Mesothelial cell of epicardium (in vitro differentiated cells): Measurements from ENCODE around the gene THAP3. TPM values are rescaled to one million over a fixed set of nuclear protein-coding genes. Genes with fewer than 3 reads are reported as not detected.

Experiments
- DNase-seq, 2 experiments: peaks; one replicate each; pipeline ENCODE4 v3.0.0; 2021; ENCODE audit warnings: low spot score in 2 of 2; ENCODE audit not compliant: unreplicated experiment in 2 of 2
- H3K27ac Mint-ChIP-seq: 2 replicates; pipeline ENCODE4 v1.8.0; 2021; ENCODE audit warnings: mixed read lengths
- H3K27me3 Mint-ChIP-seq: 2 replicates; pipeline ENCODE4 v1.8.0; 2021; ENCODE audit warnings: low read depth, mixed read lengths
- H3K36me3 Mint-ChIP-seq: 2 replicates; pipeline ENCODE4 v1.8.0; 2021; ENCODE audit warnings: mixed read lengths
- H3K4me1 Mint-ChIP-seq: 2 replicates; pipeline ENCODE4 v1.8.0; 2021; ENCODE audit warnings: mixed read lengths
- H3K4me3 Mint-ChIP-seq: 2 replicates; pipeline ENCODE4 v1.8.0; 2021; ENCODE audit warnings: mild to moderate bottlenecking, moderate library complexity, mixed read lengths
- H3K9me3 Mint-ChIP-seq: 2 replicates; pipeline ENCODE4 v1.8.0; 2021; ENCODE audit warnings: mixed read lengths
- CTCF ChIP-seq: fragments of 200-600 bp; sonication (generic); IDR thresholded peaks from one replicate; pipeline ENCODE4 v1.5.0; 2021; ENCODE audit warnings: antibody characterized with exemption; ENCODE audit not compliant: unreplicated experiment
- total RNA-seq: library from RNA; stranded (reverse); gene quantifications from 3 replicates; pipeline ENCODE4 v1.2.1, GENCODE V29; 2021

THAP3 gene
- total RNA-seq, 1 donor from 2014 or later = 22.9 TPM

- Mint-ChIP-seq H3K27me3 (no peaks in the 10 kb centered on the region), H3K4me3 (no peak overlapping the region), H3K27ac (no peak overlapping the region), H3K9me3 (no peaks in the 10 kb centered on the region), H3K36me3 (peaks cover 21% of the 10 kb centered on the region), H3K4me1 (peaks cover 15% of the 10 kb centered on the region)
- no peak for TF ChIP-seq CTCF
- no peak for DNase-seq
These were observed 4.4 kb downstream of the THAP3 start for GRCh38 chr1:6628971-6629479.

- no peak for DNase-seq
- no peak for TF ChIP-seq CTCF
- Mint-ChIP-seq H3K9me3 (no peaks in the 10 kb centered on the region), H3K36me3 (peaks cover 21% of the 10 kb centered on the region), H3K4me3 (no peak overlapping the region), H3K27me3 (no peaks in the 10 kb centered on the region), H3K4me1 (peaks cover 12% of the 10 kb centered on the region), H3K27ac (no peak overlapping the region)
These were observed 5.4 kb downstream of the THAP3 start for GRCh38 chr1:6630027-6630426.

GRCh38 chr1:6631058-6631457, 6.4 kb downstream of the THAP3 start:
- no peak overlapping the region for H3K4me3 Mint-ChIP-seq
- peaks cover 21% of the 10 kb centered on the region for H3K36me3 Mint-ChIP-seq
- peaks cover 11% of the 10 kb centered on the region for H3K4me1 Mint-ChIP-seq
- H3K27me3 Mint-ChIP-seq = no peaks in the 10 kb centered on the region
- H3K27ac Mint-ChIP-seq = no peak overlapping the region
- TF ChIP-seq CTCF = no peak
- no peaks in the 10 kb centered on the region for H3K9me3 Mint-ChIP-seq
- no peak for DNase-seq

- TF ChIP-seq CTCF = no peak
- H3K4me3 Mint-ChIP-seq = no peak overlapping the region
- H3K27ac Mint-ChIP-seq = no peak overlapping the region
- DNase-seq = no peak
- peaks cover 22% of the 10 kb centered on the region for H3K36me3 Mint-ChIP-seq
- H3K27me3 Mint-ChIP-seq = no peaks in the 10 kb centered on the region
- H3K4me1 Mint-ChIP-seq = no peaks in the 10 kb centered on the region
- no peaks in the 10 kb centered on the region for H3K9me3 Mint-ChIP-seq
These were observed 8.2 kb downstream of the THAP3 start for GRCh38 chr1:6632588-6633514.

- Mint-ChIP-seq H3K4me1 (no peaks in the 10 kb centered on the region), H3K27me3 (no peaks in the 10 kb centered on the region), H3K36me3 (peaks cover 23% of the 10 kb centered on the region), H3K4me3 (no peak overlapping the region), H3K27ac (peak overlapping the region; percentile 22), H3K9me3 (no peaks in the 10 kb centered on the region)
- TF ChIP-seq CTCF = no peak
- peak in 1 of 2 experiments; percentile 57 for DNase-seq
These were observed 9.8 kb downstream of the THAP3 start for GRCh38 chr1:6634371-6635052.
